PC-3 (cell line): ENCODE results near the gene CD160. TPM values are rescaled to one million over a fixed set of nuclear protein-coding genes. Genes with fewer than 3 reads are reported as not detected.

Source experiments
- ATAC-seq: fragments of 200-7000 bp; cut with Tn5 transposase; 2 replicates; pipeline ENCODE4 v1.9.1; 2020; ENCODE audit warnings: mild to moderate bottlenecking, moderate library complexity
- BruUV-seq: library from RNA; stranded (reverse); fragments of 400-500 nt; replicated peaks from 2 replicates; lab custom pipeline; 2021; lab: Mats Ljungman, UMichigan
- CTCF ChIA-PET: fragments of 300-600 bp; sonication (Branson Sonifier 250); formaldehyde crosslinking; loops from one replicate; lab custom pipeline; 2022; ENCODE audit warnings: antibody characterized with exemption; lab: Charles Lee
- POLR2A ChIA-PET: fragments of 300-600 bp; sonication (Branson Sonifier 250); formaldehyde crosslinking; loops from one replicate; lab custom pipeline; 2022; ENCODE audit warnings: antibody characterized with exemption; ENCODE audit not compliant: unreplicated experiment; lab: Charles Lee
- DNase-seq: peaks from one replicate; pipeline ENCODE4 v3.0.0-alpha.2; 2015
- H2AFZ ChIP-seq: fragments of 300-600 bp; sonication (generic); 2 replicates; pipeline ENCODE4 v1.6.0; 2016; ENCODE audit warnings: antibody characterized with exemption, low read length
- H3F3A ChIP-seq: fragments of 300-600 bp; sonication (generic); one replicate; pipeline ENCODE4 v1.6.0; 2017; ENCODE audit warnings: antibody characterized with exemption, low read length, control low read depth, mild to moderate bottlenecking; ENCODE audit not compliant: unreplicated experiment
- H3K27ac ChIP-seq: fragments of 300-600 bp; sonication (generic); 2 replicates; pipeline ENCODE4 v1.5.1; 2016; ENCODE audit warnings: mild to moderate bottlenecking, low read length
- H3K27me3 ChIP-seq: fragments of 300-600 bp; sonication (generic); 2 replicates; pipeline ENCODE4 v1.6.1; 2016; ENCODE audit warnings: low read length, mixed read lengths
- H3K36me3 ChIP-seq: fragments of 300-600 bp; sonication (generic); 2 replicates; pipeline ENCODE4 v1.6.1; 2016; ENCODE audit warnings: low read depth, mixed run types, low read length, mixed read lengths
- H3K4me1 ChIP-seq: fragments of 300-600 bp; sonication (generic); 2 replicates; pipeline ENCODE4 v1.5.1; 2016; ENCODE audit warnings: low read length; ENCODE audit not compliant: insufficient read depth
- H3K4me2 ChIP-seq: fragments of 300-600 bp; sonication (generic); 2 replicates; pipeline ENCODE4 v1.6.0; 2016; ENCODE audit warnings: low read length
- H3K4me3 ChIP-seq: fragments of 300-600 bp; sonication (generic); 2 replicates; pipeline ENCODE4 v1.5.1; 2016; ENCODE audit warnings: mild to moderate bottlenecking, low read length, mixed read lengths
- H3K79me2 ChIP-seq: fragments of 300-600 bp; sonication (generic); 2 replicates; pipeline ENCODE4 v1.6.1; 2017; ENCODE audit warnings: low read length, mixed read lengths
- H3K9ac ChIP-seq: fragments of 300-600 bp; sonication (generic); 2 replicates; pipeline ENCODE4 v1.6.0; 2016; ENCODE audit warnings: mild to moderate bottlenecking, low read length
- H3K9me2 ChIP-seq: fragments of 300-600 bp; sonication (generic); replicated peaks from 2 replicates; pipeline ENCODE4 v1.6.1; 2016; ENCODE audit warnings: mixed run types, low read length, mixed read lengths
- H3K9me3 ChIP-seq: fragments of 300-600 bp; sonication (generic); 2 replicates; pipeline ENCODE4 v1.6.1; 2016; ENCODE audit warnings: low read length, mixed read lengths
- H4K20me1 ChIP-seq: fragments of 300-600 bp; sonication (generic); 2 replicates; pipeline ENCODE4 v1.6.1; 2016; ENCODE audit warnings: low read length, mixed read lengths
- CTCF ChIP-seq: fragments of 300-600 bp; sonication (generic); conservative IDR thresholded peaks from 2 replicates; pipeline ENCODE4 v1.5.1; 2017; ENCODE audit warnings: antibody characterized with exemption, low read depth, mild to moderate bottlenecking, low read length
- EZH2 ChIP-seq: fragments of 300-600 bp; sonication (generic); IDR thresholded peaks from one replicate; pipeline ENCODE4 v1.6.1; 2017; ENCODE audit warnings: antibody characterized with exemption, mild to moderate bottlenecking, low read length; ENCODE audit not compliant: unreplicated experiment
- EZH2phosphoT487 ChIP-seq: fragments of 300-600 bp; sonication (generic); IDR thresholded peaks from 2 replicates; pipeline ENCODE4 v1.6.1; 2018; ENCODE audit warnings: mild to moderate bottlenecking, antibody characterized with exemption, low read length, borderline replicate concordance
- intact Hi-C: fragments of 100-400 bp; cut with micrococcal nuclease; formaldehyde crosslinking; loops from 2 replicates; pipeline ENCODE4 v1.9.0; 2023
- total RNA-seq: library from RNA; depleted of rRNA; stranded (reverse); fragments of >200 nt; gene quantifications from 2 replicates; pipeline ENCODE4 v1.2.3, GENCODE V29; 2014

Gene CD160
- total RNA-seq, 1 experiment from 2014 or later: not detected

- H3K27me3 ChIP-seq: no peaks in the 10 kb centered on the region
- DNase-seq: no peak
- no peaks in the 10 kb centered on the region for H3K36me3 ChIP-seq
- ChIA-PET POLR2A (no interaction called here), CTCF (no interaction called here)
- intact Hi-C loops: no loop called here
- peaks cover 44% of the 10 kb centered on the region for H3K4me1 ChIP-seq
- TSS peak; percentile 31 for BruUV-seq
- H2AFZ ChIP-seq: no peak overlapping the region
- H3K4me3 ChIP-seq: no peak overlapping the region
- no peaks in the 10 kb centered on the region for H3K9me3 ChIP-seq
- no peak for TF ChIP-seq EZH2
- TF ChIP-seq CTCF: no peak
- TF ChIP-seq EZH2phosphoT487: no peak
- peak overlapping the region; percentile 5; the same call in 1 of the 2 replicates for H3K9ac ChIP-seq
- H3K79me2 ChIP-seq: no peaks in the 10 kb centered on the region
- no peaks in the 10 kb centered on the region for H4K20me1 ChIP-seq
- H3K4me2 ChIP-seq: peak overlapping the region; percentile 63
- H3K9me2 ChIP-seq: no peaks in the 10 kb centered on the region
- peak overlapping the region; percentile 81 for H3K27ac ChIP-seq
- H3F3A ChIP-seq: peaks cover 9% of the 10 kb centered on the region
- ATAC-seq: no peak
These were observed 16.9 kb downstream of the CD160 start for GRCh38 chr1:145736191-145736590.

- Histone ChIP-seq H3K4me1 (peaks cover 36% of the 10 kb centered on the region), H2AFZ (no peak overlapping the region), H3K27me3 (no peaks in the 10 kb centered on the region), H3K9me2 (no peaks in the 10 kb centered on the region), H4K20me1 (no peaks in the 10 kb centered on the region), H3K9ac (no peak overlapping the region; the same call in 1 of the 2 replicates), H3K79me2 (no peaks in the 10 kb centered on the region), H3K9me3 (no peaks in the 10 kb centered on the region), H3F3A (peaks cover 9% of the 10 kb centered on the region), H3K4me2 (peak overlapping the region; percentile 57), H3K27ac (peak overlapping the region; percentile 86), H3K36me3 (peaks cover 14% of the 10 kb centered on the region; the same call in 1 of the 2 replicates), H3K4me3 (no peak overlapping the region)
- TF ChIP-seq EZH2 (no peak), EZH2phosphoT487 (no peak), CTCF (no peak)
- CTCF ChIA-PET: interaction anchor here (0.6 to 0.7 kb wide), 2 partner anchors 41 to 118 kb away, joined by 3 read pairs; partner anchors contain the start of gene PIAS3
- BruUV-seq: no TSS peak
- intact Hi-C loops: loop anchor here (1.0 to 5.0 kb wide), 2 partner anchors 42 to 82 kb away; partner anchors contain the start of genes POLR3C and RNF115
- POLR2A ChIA-PET: interaction anchor here (0.6 to 0.7 kb wide), 3 partner anchors 11 to 42 kb away, joined by 3 read pairs; no protein-coding TSS in a partner anchor
- ATAC-seq (peak; percentile 84), DNase-seq (peak; percentile 93)
These were observed 21.0 kb downstream of the CD160 start for GRCh38 chr1:145740269-145740668.

GRCh38 chr1:145747398-145748247 lies 28.3 kb downstream of the CD160 start:
- no peaks in the 10 kb centered on the region for H3K9me2 ChIP-seq
- no peaks in the 10 kb centered on the region for H3K27me3 ChIP-seq
- no peaks in the 10 kb centered on the region for H3K79me2 ChIP-seq
- ATAC-seq (no peak), DNase-seq (no peak)
- no peak overlapping the region for H3K4me2 ChIP-seq
- no peak overlapping the region for H3K27ac ChIP-seq
- no peaks in the 10 kb centered on the region for H3K9me3 ChIP-seq
- H3K9ac ChIP-seq: no peak overlapping the region
- H3K36me3 ChIP-seq: peaks cover 53% of the 10 kb centered on the region
- no peaks in the 10 kb centered on the region for H3F3A ChIP-seq
- H2AFZ ChIP-seq: no peak overlapping the region
- ChIA-PET CTCF (no interaction called here), POLR2A (no interaction called here)
- intact Hi-C loops: no loop called here
- peaks cover 14% of the 10 kb centered on the region for H3K4me1 ChIP-seq
- TF ChIP-seq EZH2 (no peak), CTCF (no peak), EZH2phosphoT487 (no peak)
- no TSS peak for BruUV-seq
- no peak overlapping the region for H3K4me3 ChIP-seq
- H4K20me1 ChIP-seq: no peaks in the 10 kb centered on the region
